Panc1 (cell line): Measurements from ENCODE around the gene GPR52. TPM values are rescaled to one million over a fixed set of nuclear protein-coding genes. Genes with fewer than 3 reads are reported as not detected.

Experiments
- ATAC-seq: fragments of 200-7000 bp; cut with Tn5 transposase; 2 replicates; pipeline ENCODE4 v1.9.1; 2020; ENCODE audit warnings: mild to moderate bottlenecking, moderate library complexity
- BruUV-seq: library from RNA; stranded (reverse); fragments of 400-500 nt; replicated peaks from 2 replicates; lab custom pipeline; 2021; lab: Mats Ljungman, UMichigan
- CTCF ChIA-PET: fragments of 300-600 bp; sonication (Branson Sonifier 250); formaldehyde crosslinking; loops from one replicate; lab custom pipeline; 2022; ENCODE audit warnings: antibody characterized with exemption; lab: Charles Lee
- POLR2A ChIA-PET: fragments of 300-600 bp; sonication (Branson Sonifier 250); formaldehyde crosslinking; loops from one replicate; lab custom pipeline; 2022; ENCODE audit warnings: antibody characterized with exemption; lab: Charles Lee
- DNase-seq: peaks from one replicate; pipeline ENCODE4 v3.0.0-alpha.2; 2010; ENCODE audit warnings: low read depth, low spot score
- H3K27ac ChIP-seq: 2 replicates; pipeline ENCODE4 v1.5.1; 2011; ENCODE audit warnings: mild to moderate bottlenecking, low read length, inconsistent platforms
- H3K27me3 ChIP-seq: fragments of 200-500 bp; sonication (Bioruptor generic); 2 replicates; pipeline ENCODE4 v1.6.0; 2014; ENCODE audit warnings: low read length, inconsistent platforms; ENCODE audit not compliant: control insufficient read depth, insufficient read depth
- H3K36me3 ChIP-seq: fragments of 200-500 bp; sonication (Bioruptor generic); 2 replicates; pipeline ENCODE4 v1.5.1; 2014; ENCODE audit warnings: inconsistent platforms, mild to moderate bottlenecking, low read length, moderate library complexity; ENCODE audit not compliant: control insufficient read depth, insufficient read depth
- H3K4me1 ChIP-seq: 2 replicates; pipeline ENCODE4 v1.5.1; 2011; ENCODE audit warnings: inconsistent platforms, mild to moderate bottlenecking, low read length, moderate library complexity; ENCODE audit not compliant: control insufficient read depth, insufficient read depth
- H3K4me3 ChIP-seq, 2 experiments: 2 replicates each; pipeline ENCODE4 v1.5.1; 2011 to 2012; ENCODE audit warnings: low read depth in 2 of 2, low read length in 2 of 2, mild to moderate bottlenecking in 2 of 2, inconsistent platforms in 1 of 2, moderate library complexity in 1 of 2
- H3K9me3 ChIP-seq: fragments of 200-500 bp; sonication (Bioruptor generic); 2 replicates; pipeline ENCODE4 v1.5.1; 2014; ENCODE audit warnings: low read depth, mild to moderate bottlenecking, inconsistent platforms, low read length, moderate library complexity; ENCODE audit not compliant: control insufficient read depth, insufficient read depth
- POLR2AphosphoS5 ChIP-seq: IDR thresholded peaks from 2 replicates; pipeline ENCODE4 v1.6.1; 2012; ENCODE audit warnings: mild to moderate bottlenecking, low read depth, low read length, moderate library complexity
- SIN3A ChIP-seq: IDR thresholded peaks from 2 replicates; pipeline ENCODE4 v1.6.1; 2012; ENCODE audit warnings: low read depth, mild to moderate bottlenecking, low read length, moderate library complexity, borderline replicate concordance; ENCODE audit not compliant: insufficient read depth
- TCF7L2 ChIP-seq: IDR thresholded peaks from 2 replicates; pipeline ENCODE4 v1.6.1; 2011; ENCODE audit warnings: mild to moderate bottlenecking, low read depth, low read length, inconsistent platforms
- in situ Hi-C: cut with HindIII; loops from 2 replicates; pipeline ENCODE4 v1.10.0; 2016; ENCODE audit warnings: low sequenced_read_pairs, low pct_unique_long_range_greater_than_20kb
- intact Hi-C: fragments of 100-400 bp; cut with micrococcal nuclease; formaldehyde crosslinking; loops from one replicate; pipeline ENCODE4 v1.10.0; 2022; ENCODE audit not compliant: unreplicated experiment
- total RNA-seq: library from RNA; stranded (reverse); gene quantifications from one replicate; pipeline ENCODE4 v1.2.1, GENCODE V29; 2021; ENCODE audit not compliant: unreplicated experiment
- TF ChIP-seq, protein P1 (sequence below): fragments of 450-650 bp; IDR thresholded peaks from 2 replicates; pipeline ENCODE4 v1.5.1; 2017; ENCODE audit warnings: mild to moderate bottlenecking
- TF ChIP-seq, protein P2 (sequence below), 2 experiments: IDR thresholded peaks; 2 replicates each; pipeline ENCODE4 v1.6.1; 2011 to 2012; ENCODE audit warnings: low read depth in 2 of 2, control low read depth in 1 of 2, low read length in 1 of 2, mild to moderate bottlenecking in 1 of 2, moderate library complexity in 1 of 2; ENCODE audit not compliant: insufficient read depth in 1 of 2

GPR52 gene
- total RNA-seq, 1 experiment from 2014 or later, result 0.87 TPM

DNA sequence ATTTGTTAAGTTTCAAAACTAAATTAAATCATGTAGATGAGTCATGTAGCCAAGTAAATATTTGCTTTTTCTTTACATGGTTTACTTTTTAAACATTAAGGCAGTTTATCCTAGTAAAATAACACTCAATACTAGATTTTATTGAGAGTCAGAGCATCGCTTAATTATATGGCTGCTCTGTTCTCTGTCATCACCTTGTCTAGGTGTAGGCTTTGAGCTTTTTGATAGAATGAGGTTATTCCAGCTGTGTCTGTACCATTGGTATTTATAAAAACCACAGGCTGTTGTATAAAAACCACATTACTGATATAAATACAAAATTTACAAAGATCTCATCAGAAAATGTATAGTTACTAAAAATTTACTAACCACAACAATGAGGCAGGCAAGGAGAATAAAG is 42.5 kb upstream of the GPR52 start:
- no peak for TF ChIP-seq TCF7L2
- TF ChIP-seq, protein P1, sequence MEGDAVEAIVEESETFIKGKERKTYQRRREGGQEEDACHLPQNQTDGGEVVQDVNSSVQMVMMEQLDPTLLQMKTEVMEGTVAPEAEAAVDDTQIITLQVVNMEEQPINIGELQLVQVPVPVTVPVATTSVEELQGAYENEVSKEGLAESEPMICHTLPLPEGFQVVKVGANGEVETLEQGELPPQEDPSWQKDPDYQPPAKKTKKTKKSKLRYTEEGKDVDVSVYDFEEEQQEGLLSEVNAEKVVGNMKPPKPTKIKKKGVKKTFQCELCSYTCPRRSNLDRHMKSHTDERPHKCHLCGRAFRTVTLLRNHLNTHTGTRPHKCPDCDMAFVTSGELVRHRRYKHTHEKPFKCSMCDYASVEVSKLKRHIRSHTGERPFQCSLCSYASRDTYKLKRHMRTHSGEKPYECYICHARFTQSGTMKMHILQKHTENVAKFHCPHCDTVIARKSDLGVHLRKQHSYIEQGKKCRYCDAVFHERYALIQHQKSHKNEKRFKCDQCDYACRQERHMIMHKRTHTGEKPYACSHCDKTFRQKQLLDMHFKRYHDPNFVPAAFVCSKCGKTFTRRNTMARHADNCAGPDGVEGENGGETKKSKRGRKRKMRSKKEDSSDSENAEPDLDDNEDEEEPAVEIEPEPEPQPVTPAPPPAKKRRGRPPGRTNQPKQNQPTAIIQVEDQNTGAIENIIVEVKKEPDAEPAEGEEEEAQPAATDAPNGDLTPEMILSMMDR, result no peak
- no peak for TF ChIP-seq POLR2AphosphoS5
- no peak for TF ChIP-seq SIN3A
- TF ChIP-seq, protein P2, sequence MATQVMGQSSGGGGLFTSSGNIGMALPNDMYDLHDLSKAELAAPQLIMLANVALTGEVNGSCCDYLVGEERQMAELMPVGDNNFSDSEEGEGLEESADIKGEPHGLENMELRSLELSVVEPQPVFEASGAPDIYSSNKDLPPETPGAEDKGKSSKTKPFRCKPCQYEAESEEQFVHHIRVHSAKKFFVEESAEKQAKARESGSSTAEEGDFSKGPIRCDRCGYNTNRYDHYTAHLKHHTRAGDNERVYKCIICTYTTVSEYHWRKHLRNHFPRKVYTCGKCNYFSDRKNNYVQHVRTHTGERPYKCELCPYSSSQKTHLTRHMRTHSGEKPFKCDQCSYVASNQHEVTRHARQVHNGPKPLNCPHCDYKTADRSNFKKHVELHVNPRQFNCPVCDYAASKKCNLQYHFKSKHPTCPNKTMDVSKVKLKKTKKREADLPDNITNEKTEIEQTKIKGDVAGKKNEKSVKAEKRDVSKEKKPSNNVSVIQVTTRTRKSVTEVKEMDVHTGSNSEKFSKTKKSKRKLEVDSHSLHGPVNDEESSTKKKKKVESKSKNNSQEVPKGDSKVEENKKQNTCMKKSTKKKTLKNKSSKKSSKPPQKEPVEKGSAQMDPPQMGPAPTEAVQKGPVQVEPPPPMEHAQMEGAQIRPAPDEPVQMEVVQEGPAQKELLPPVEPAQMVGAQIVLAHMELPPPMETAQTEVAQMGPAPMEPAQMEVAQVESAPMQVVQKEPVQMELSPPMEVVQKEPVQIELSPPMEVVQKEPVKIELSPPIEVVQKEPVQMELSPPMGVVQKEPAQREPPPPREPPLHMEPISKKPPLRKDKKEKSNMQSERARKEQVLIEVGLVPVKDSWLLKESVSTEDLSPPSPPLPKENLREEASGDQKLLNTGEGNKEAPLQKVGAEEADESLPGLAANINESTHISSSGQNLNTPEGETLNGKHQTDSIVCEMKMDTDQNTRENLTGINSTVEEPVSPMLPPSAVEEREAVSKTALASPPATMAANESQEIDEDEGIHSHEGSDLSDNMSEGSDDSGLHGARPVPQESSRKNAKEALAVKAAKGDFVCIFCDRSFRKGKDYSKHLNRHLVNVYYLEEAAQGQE (IDR thresholded peaks at IDR 0.05; ENCODE audit: insufficient read depth in 1 of 2, low read depth in 2 of 2, low read length in 1 of 2), result no peak
- no peaks in the 10 kb centered on the region for H3K9me3 ChIP-seq
- intact Hi-C loops (no loop called here), in situ Hi-C loops (no loop called here)
- CTCF ChIA-PET, result no interaction called here
- POLR2A ChIA-PET, result no interaction called here
- H3K27me3 ChIP-seq, result no peaks in the 10 kb centered on the region
- no peak overlapping the region for H3K27ac ChIP-seq
- H3K4me3 ChIP-seq, result no peak overlapping the region
- no TSS peak for BruUV-seq
- DNase-seq (no peak), ATAC-seq (no peak)
- H3K4me1 ChIP-seq, result no peaks in the 10 kb centered on the region
- no peaks in the 10 kb centered on the region for H3K36me3 ChIP-seq

DNA sequence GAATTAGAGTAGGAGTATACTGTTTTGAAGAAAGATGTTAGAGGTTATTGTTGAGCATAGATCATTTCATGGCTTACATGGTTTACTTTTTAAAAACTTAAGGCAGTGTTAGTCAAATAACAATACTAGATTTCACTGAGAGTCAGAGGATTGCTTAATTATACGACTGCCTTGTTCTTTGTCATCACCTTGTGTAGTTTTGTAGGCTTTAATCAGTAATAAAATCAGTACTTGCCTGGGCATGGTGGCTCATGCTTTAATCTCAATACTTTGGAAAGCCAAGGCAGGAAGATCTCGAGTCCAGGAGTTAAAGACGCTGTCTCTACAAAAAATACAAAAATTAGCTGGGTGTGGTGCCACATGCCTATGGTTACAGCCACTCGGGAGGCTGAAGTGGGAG is 41.3 kb upstream of the GPR52 start:
- Histone ChIP-seq H3K27ac (no peak overlapping the region), H3K27me3 (no peaks in the 10 kb centered on the region), H3K36me3 (no peaks in the 10 kb centered on the region), H3K9me3 (no peaks in the 10 kb centered on the region), H3K4me3 (no peak overlapping the region), H3K4me1 (no peaks in the 10 kb centered on the region)
- ChIA-PET CTCF (no interaction called here), POLR2A (no interaction called here)
- in situ Hi-C loops, result no loop called here
- BruUV-seq, result no TSS peak
- DNase-seq, result no peak
- ATAC-seq, result no peak
- TF ChIP-seq, protein P2 (IDR thresholded peaks at IDR 0.05; ENCODE audit: insufficient read depth in 1 of 2, low read depth in 2 of 2, low read length in 1 of 2), result no peak
- TF ChIP-seq, protein P1, result no peak
- TF ChIP-seq SIN3A, result no peak
- no peak for TF ChIP-seq TCF7L2
- no peak for TF ChIP-seq POLR2AphosphoS5
- intact Hi-C loops, result no loop called here
